Stomach (tissue), 9 donors: ENCODE measurements around the gene APOH. TPM values are rescaled to one million over a fixed set of nuclear protein-coding genes. Genes with fewer than 3 reads are reported as not detected.

Experiments used
- DNase-seq, 2 donors: peaks; one replicate each; pipeline versions ENCODE4 v3.0.0 to v3.0.0-alpha.2; 2013 to 2019
- H3K27ac ChIP-seq, 5 donors: fragments of 200-600 bp in 4 of 5; sonication (generic) in 4 of 5; one replicate each; pipeline ENCODE4 v1.5.1; 2013 to 2019; ENCODE audit warnings: mild to moderate bottlenecking in 1 of 5, moderate library complexity in 1 of 5
- H3K27me3 ChIP-seq, 3 donors: fragments of 200-600 bp; sonication (generic); one replicate each; pipeline ENCODE4 v1.5.1; 2017 to 2019; ENCODE audit warnings: mixed run types in 1 of 3
- H3K36me3 ChIP-seq, 4 donors: fragments of 200-600 bp; sonication (generic); 1 replicate in 3 of 4; 2 replicates in 1 of 4; pipeline ENCODE4 v1.5.1; 2016 to 2019
- H3K4me1 ChIP-seq, 4 donors: fragments of 200-600 bp; sonication (generic); one replicate each; pipeline ENCODE4 v1.5.1; 2016 to 2019
- H3K4me3 ChIP-seq, 4 donors: fragments of 200-600 bp; sonication (generic) in 3 of 4; one replicate each; pipeline ENCODE4 v1.5.1; 2016 to 2019; ENCODE audit warnings: mild to moderate bottlenecking in 1 of 4
- H3K9me3 ChIP-seq, 4 donors: fragments of 200-600 bp; sonication (generic); one replicate each; pipeline ENCODE4 v1.5.1; 2016 to 2019
- CTCF ChIP-seq, 7 experiments: fragments of 450-650 bp in 4 of 7; fragments of 200-600 bp in 3 of 7; sonication (generic) in 3 of 7; IDR thresholded peaks; one replicate each; pipeline ENCODE4 v1.5.1; 2016 to 2019; ENCODE audit warnings: antibody characterized with exemption in 7 of 7, control low read depth in 2 of 7, mild to moderate bottlenecking in 1 of 7
- POLR2AphosphoS5 ChIP-seq, 3 donors: sonication (generic); formaldehyde crosslinking; IDR thresholded peaks; one replicate each; pipeline ENCODE4 v1.6.1; 2016; ENCODE audit warnings: antibody characterized with exemption in 3 of 3
- intact Hi-C: fragments of 100-400 bp; cut with DNase I; formaldehyde crosslinking; loops from one replicate; pipeline ENCODE4 v1.15.1; 2023; ENCODE audit warnings: low total_unique reads
- polyA plus RNA-seq, 3 donors: library from polyadenylated mRNA; stranded (reverse); fragments of 200-250 nt; gene quantifications; one replicate each; pipeline ENCODE4 v1.2.3, GENCODE V29; 2013
- small RNA-seq, 4 donors: library from RNA; depleted of rRNA; stranded (forward); fragments of <200 nt; gene quantifications; one replicate each; pipeline ENCODE3, GENCODE V24; 2016
- total RNA-seq, 5 donors: library from RNA; depleted of rRNA; stranded (reverse); fragments of >200 nt; gene quantifications; one replicate each; pipeline versions ENCODE4 v1.1.0 to v1.2.3, GENCODE V29; 2014 to 2016
- donor health status: healthy with polysubstance abuse.
- donor health status: Bipolar disorder and iron deficiency.
- donor health status: healthy.

APOH gene
- total and polyA plus RNA-seq, 8 donors = 0.87 to 22.8 (median 2.0) TPM; not detected in 3

DNA sequence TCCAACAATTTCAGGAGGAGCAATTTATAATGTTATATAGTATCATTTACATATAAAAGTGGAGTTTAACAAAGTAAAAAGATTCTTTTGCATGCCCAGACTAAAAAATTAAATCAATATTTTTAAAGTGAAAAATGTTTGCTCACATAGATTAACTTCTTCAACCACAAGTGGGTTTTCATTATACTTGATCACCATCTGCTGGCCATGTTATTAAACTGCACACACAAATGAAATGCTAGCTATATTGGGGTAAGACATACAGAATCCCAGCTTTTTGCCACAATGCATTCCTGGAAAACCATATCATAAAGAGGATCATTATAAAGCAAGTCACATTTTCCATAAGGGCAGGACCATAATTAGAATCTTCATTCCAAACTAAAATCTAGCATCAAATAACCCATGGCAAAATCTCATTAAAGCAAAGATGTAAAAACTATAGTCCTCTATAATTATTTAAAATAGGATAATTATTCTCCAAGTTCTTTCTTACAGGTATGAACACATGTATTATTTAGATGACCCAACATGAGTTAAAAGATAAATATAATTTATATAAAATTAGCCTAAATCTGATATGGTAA, 63.6 kb downstream of the APOH start:
- Histone ChIP-seq H3K36me3 (no peaks in the 10 kb centered on the region), H3K27me3 (no peaks in the 10 kb centered on the region), H3K27ac (no peak overlapping the region), H3K4me1 (no peaks in the 10 kb centered on the region), H3K4me3 (no peak overlapping the region), H3K9me3 (no peaks in the 10 kb centered on the region)
- intact Hi-C loops = no loop called here
- TF ChIP-seq CTCF (IDR thresholded peaks at IDR 0.05) = peak in 5 of 7 experiments; percentile 34 to 70 (median 52)
- TF ChIP-seq POLR2AphosphoS5 (IDR thresholded peaks at IDR 0.05) = no peak
- DNase-seq = peak in 1 of 2 donors; percentile 81

Small RNA genes within 50 kb of the gene (small RNA-seq; reads per million reads assigned to genes)
- 0 to 1.2 (median 0.05) reads per million in 4 donors for gene RNA5SP444

Other genes with a start within 250 kb of the APOH start
- 100 to 1,000 TPM in 1 of 5 donors, 10 to 100 TPM in 3, 1 to 10 TPM in 1; 9.6 to 108 (median 27.7) TPM for gene CEP112, start 37.3 kb downstream of the APOH start, total RNA-seq
- gene CEP112, start 37.3 kb downstream of the APOH start, polyA plus RNA-seq = 1 to 10 TPM; 3.5 to 9.9 (median 9.0) TPM
- gene PRKCA, start 73.2 kb upstream of the APOH start, total RNA-seq = 10 to 100 TPM; 11.6 to 41.1 (median 14.0) TPM
- gene PRKCA, start 73.2 kb upstream of the APOH start, polyA plus RNA-seq = 1 to 10 TPM; 2.1 to 4.6 (median 4.1) TPM